Gastrocnemius medialis (tissue), 4 donors: ENCODE results near the gene HMG20A. TPM values are rescaled to one million over a fixed set of nuclear protein-coding genes. Genes with fewer than 3 reads are reported as not detected.

Source experiments
- ATAC-seq, 2 donors: fragments of 150-250 bp; one replicate each; pipeline ENCODE4 v1.9.1; 2016
- DNase-seq, 2 donors: peaks; one replicate each; pipeline ENCODE4 v3.0.0-alpha.2; 2019
- H3K27ac ChIP-seq, 4 donors: fragments of 200-600 bp; sonication (generic); 1 replicate in 1 of 4; 2 replicates in 3 of 4; pipeline ENCODE4 v1.5.1; 2016 to 2018; ENCODE audit warnings: mild to moderate bottlenecking in 2 of 4, moderate library complexity in 1 of 4
- H3K27me3 ChIP-seq, 3 donors: fragments of 200-600 bp; sonication (generic) in 2 of 3; 1 replicate in 1 of 3; 2 replicates in 2 of 3; pipeline versions ENCODE4 v1.5.1 to v1.6.0; 2016 to 2019; ENCODE audit warnings: mild to moderate bottlenecking in 1 of 3, moderate library complexity in 1 of 3
- H3K36me3 ChIP-seq, 2 donors: fragments of 200-600 bp; sonication (generic) in 1 of 2; one replicate each; pipeline ENCODE4 v1.5.1; 2017 to 2018
- H3K4me1 ChIP-seq, 2 donors: fragments of 200-600 bp; sonication (generic) in 1 of 2; one replicate each; pipeline ENCODE4 v1.5.1; 2016 to 2017; ENCODE audit warnings: mild to moderate bottlenecking in 2 of 2
- H3K4me3 ChIP-seq, 4 donors: fragments of 200-600 bp; sonication (generic) in 3 of 4; 1 replicate in 1 of 4; 2 replicates in 3 of 4; pipeline ENCODE4 v1.5.1; 2016 to 2019; ENCODE audit warnings: mild to moderate bottlenecking in 2 of 4
- H3K9me3 ChIP-seq, 3 donors: fragments of 200-600 bp; sonication (generic) in 2 of 3; 1 replicate in 1 of 3; 2 replicates in 2 of 3; pipeline ENCODE4 v1.5.1; 2016 to 2019
- CTCF ChIP-seq, 5 experiments: fragments of 450-650 bp in 3 of 5; fragments of 200-600 bp in 2 of 5; sonication (generic) in 2 of 5; IDR thresholded peaks in 4 of 5; conservative IDR thresholded peaks in 1 of 5; 1 replicate in 4 of 5; 2 replicates in 1 of 5; pipeline ENCODE4 v1.5.1; 2016 to 2019; ENCODE audit warnings: antibody characterized with exemption in 5 of 5, mild to moderate bottlenecking in 3 of 5, moderate library complexity in 3 of 5
- POLR2A ChIP-seq, 2 donors: fragments of 450-650 bp; IDR thresholded peaks; one replicate each; pipeline ENCODE4 v1.6.1; 2017; ENCODE audit warnings: antibody characterized with exemption in 2 of 2, mild to moderate bottlenecking in 2 of 2, moderate library complexity in 2 of 2
- in situ Hi-C, 4 donors: fragments of 200-750 bp; cut with MboI; loops; one replicate each; pipeline versions ENCODE4 v1.15.0 to v1.8.0; 2017; ENCODE audit warnings: low sequenced_read_pairs in 4 of 4
- intact Hi-C: fragments of 100-400 bp; cut with DNase I; formaldehyde crosslinking; loops from one replicate; pipeline ENCODE4 v1.15.1; 2023; ENCODE audit warnings: low total_unique reads
- total RNA-seq, 4 donors: library from RNA; depleted of rRNA; stranded (reverse); fragments of >200 nt; gene quantifications; one replicate each; pipeline versions ENCODE4 v1.1.0 to v1.2.3, GENCODE V29; 2016

HMG20A gene
- total RNA-seq, 4 donors from 2014 or later: 17.7 to 39.6 (median 29.9) TPM

GRCh38 chr15:77417602-77418001 is 3.1 kb upstream of the HMG20A start:
- in situ Hi-C loops: no loop called here
- Histone ChIP-seq H3K27ac (peak overlapping the region in 1 of 4 donors; percentile 98), H3K27me3 (no peaks in the 10 kb centered on the region), H3K36me3 (no peaks in the 10 kb centered on the region), H3K4me1 (peaks cover 39 to 61% of the 10 kb centered on the region in 2 donors), H3K9me3 (no peaks in the 10 kb centered on the region), H3K4me3 (no peak overlapping the region)
- no peak for ATAC-seq
- DNase-seq: no peak
- TF ChIP-seq CTCF (IDR thresholded peaks at IDR 0.05 in 4 of 5, conservative IDR thresholded peaks at IDR 0.05 in 1 of 5) (no peak), POLR2A (IDR thresholded peaks at IDR 0.05) (no peak)
- intact Hi-C loops: loop anchor here (5.0 kb wide), 3 partner anchors 60 to 345 kb away; partner anchors contain the start of gene TSPAN3

- Histone ChIP-seq H3K27ac (peak overlapping the region; percentile 22 to 98 (median 97)), H3K9me3 (no peaks in the 10 kb centered on the region), H3K4me3 (peak overlapping the region; percentile 72 to 90 (median 78)), H3K4me1 (peaks cover 38 to 61% of the 10 kb centered on the region in 2 donors), H3K27me3 (no peaks in the 10 kb centered on the region), H3K36me3 (no peaks in the 10 kb centered on the region)
- TF ChIP-seq CTCF (IDR thresholded peaks at IDR 0.05 in 4 of 5, conservative IDR thresholded peaks at IDR 0.05 in 1 of 5): no peak
- DNase-seq (no peak), ATAC-seq (no peak)
- in situ Hi-C loops: no loop called here
- intact Hi-C loops: loop anchor here (5.0 kb wide), 3 partner anchors 59 to 346 kb away; partner anchors contain the start of gene TSPAN3
Observed at GRCh38 chr15:77418391-77418965, 2.2 kb upstream of the HMG20A start.

DNA sequence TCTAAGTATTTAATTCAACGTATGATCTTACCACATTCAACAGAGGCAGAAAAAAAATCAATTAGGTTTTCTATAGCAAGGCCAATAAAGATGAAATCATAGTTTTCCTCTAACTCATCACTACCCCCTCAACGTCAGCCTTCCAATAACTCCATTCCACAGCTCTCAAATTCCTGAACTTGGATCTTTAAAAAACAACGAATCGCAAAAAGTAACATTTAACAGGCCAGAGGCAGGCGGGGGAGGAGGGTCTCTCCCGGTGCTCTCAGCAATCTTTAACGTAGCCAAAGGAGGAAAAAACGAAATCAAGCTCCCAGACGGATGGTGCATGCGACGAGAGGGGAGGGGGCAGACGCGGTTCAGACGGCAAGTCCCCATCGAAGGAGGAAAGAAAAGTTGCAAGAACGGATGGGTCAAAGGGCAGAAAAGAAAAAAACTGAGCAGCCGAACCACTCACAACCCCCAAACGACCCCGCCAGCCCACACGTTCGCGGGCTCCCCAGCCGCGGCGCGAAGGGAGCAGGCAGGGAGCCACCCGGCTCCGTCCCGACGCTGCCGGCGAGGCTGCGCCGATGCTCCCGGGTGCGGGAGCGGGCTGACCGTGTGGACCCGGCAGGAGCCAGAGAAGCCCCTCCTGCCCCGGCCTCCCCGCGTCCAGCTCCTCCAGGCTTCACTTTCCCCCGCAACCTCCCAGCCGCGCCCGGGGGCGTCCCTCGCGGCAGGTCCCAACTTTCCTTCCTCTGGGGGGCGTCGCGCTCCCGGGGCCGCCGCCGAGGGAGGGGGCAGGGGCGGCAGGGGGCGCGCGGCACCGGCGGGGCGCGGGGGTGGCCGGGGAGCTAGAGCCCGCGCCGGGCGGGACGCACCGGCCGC is 1.5 kb upstream of the HMG20A start:
- Histone ChIP-seq H3K4me1 (peaks cover 45 to 66% of the 10 kb centered on the region in 2 donors), H3K4me3 (peak overlapping the region; percentile 72 to 90 (median 78)), H3K27ac (peak overlapping the region; percentile 87 to 98 (median 97)), H3K36me3 (no peaks in the 10 kb centered on the region), H3K27me3 (no peaks in the 10 kb centered on the region), H3K9me3 (no peaks in the 10 kb centered on the region)
- peak; percentile 7 to 35 for DNase-seq
- no peak for TF ChIP-seq POLR2A (IDR thresholded peaks at IDR 0.05)
- TF ChIP-seq CTCF (IDR thresholded peaks at IDR 0.05 in 4 of 5, conservative IDR thresholded peaks at IDR 0.05 in 1 of 5): peak in 3 of 5 experiments; percentile 25 to 47 (median 43)
- in situ Hi-C loops: no loop called here
- peak; percentile 35 to 47 for ATAC-seq
- intact Hi-C loops: loop anchor here (5.0 kb wide), 3 partner anchors 58 to 347 kb away; partner anchors contain the start of gene TSPAN3

GRCh38 chr15:77419836-77420609 is 665 bp upstream of the HMG20A start, which contains the start of gene PEAK1:
Gene PEAK1 (minus strand): TSS chr15:77420104. CDS start chr15:77181926, 238,178 bp downstream.
- Histone ChIP-seq H3K36me3 (no peaks in the 10 kb centered on the region), H3K9me3 (no peaks in the 10 kb centered on the region), H3K27ac (peak within 1 kb of the TSS; percentile 87 to 98 (median 97)), H3K4me1 (peaks cover 52 to 69% of the 10 kb centered on the region in 2 donors), H3K4me3 (peak within 1 kb of the TSS; percentile 77 to 91 (median 84)), H3K27me3 (no peaks in the 10 kb centered on the region)
- DNase-seq: peak; percentile 99 to 100
- TF ChIP-seq CTCF (IDR thresholded peaks at IDR 0.05 in 4 of 5, conservative IDR thresholded peaks at IDR 0.05 in 1 of 5) (peak in 1 of 5 experiments; percentile 5), POLR2A (IDR thresholded peaks at IDR 0.05) (peak; percentile 96)
- peak; percentile 88 to 91 for ATAC-seq
- intact Hi-C loops: loop anchor here (2.0 to 10.0 kb wide), 5 partner anchors 57 to 1965 kb away; partner anchors contain the start of genes SIN3A and TSPAN3
- in situ Hi-C loops: no loop called here
